IPS-18a (cell line): ENCODE measurements around the gene ETS1.
A peak's percentile ranks its signal among the peaks of the same experiment; 100 is the strongest.

Experiments used
- H3K27ac ChIP-seq: one replicate; pipeline ENCODE4 v1.5.1; 2013; ENCODE audit warnings: low read length
- H3K27me3 ChIP-seq: one replicate; pipeline ENCODE4 v1.6.1; 2013; ENCODE audit warnings: mild to moderate bottlenecking, low read length; ENCODE audit not compliant: control insufficient read depth, insufficient read depth
- H3K36me3 ChIP-seq: one replicate; pipeline ENCODE4 v1.6.1; 2013; ENCODE audit warnings: low read depth, low read length; ENCODE audit not compliant: control insufficient read depth
- H3K4me1 ChIP-seq: one replicate; pipeline ENCODE4 v1.6.1; 2013; ENCODE audit warnings: low read depth, low read length; ENCODE audit not compliant: control insufficient read depth
- H3K4me3 ChIP-seq: one replicate; pipeline ENCODE4 v1.5.1; 2013; ENCODE audit warnings: low read length
- H3K9ac ChIP-seq: one replicate; pipeline ENCODE4 v1.6.1; 2013; ENCODE audit warnings: mild to moderate bottlenecking, low read length, moderate library complexity
- H3K9me3 ChIP-seq: one replicate; pipeline ENCODE4 v1.6.1; 2013; ENCODE audit warnings: low read depth, low read length; ENCODE audit not compliant: control insufficient read depth

Gene ETS1

GRCh38 chr11:128587415-128587814 lies at the start of gene ETS1:
Gene ETS1 (minus strand): TSS chr11:128587558. CDS start chr11:128573130, 14,428 bp downstream.
- Histone ChIP-seq H3K9me3 (no peaks in the 10 kb centered on the region), H3K4me1 (peaks cover 49% of the 10 kb centered on the region), H3K27ac (no peak within 1 kb of the TSS), H3K27me3 (peaks cover 33% of the 10 kb centered on the region), H3K36me3 (no peaks in the 10 kb centered on the region), H3K9ac (peak within 1 kb of the TSS; percentile 43), H3K4me3 (peak within 1 kb of the TSS; percentile 74)

- no peak overlapping the region for H3K27ac ChIP-seq
- no peak overlapping the region for H3K9ac ChIP-seq
- no peaks in the 10 kb centered on the region for H3K4me1 ChIP-seq
- no peaks in the 10 kb centered on the region for H3K9me3 ChIP-seq
- no peaks in the 10 kb centered on the region for H3K27me3 ChIP-seq
- H3K4me3 ChIP-seq, result no peak overlapping the region
- no peaks in the 10 kb centered on the region for H3K36me3 ChIP-seq
Observed at GRCh38 chr11:128634395-128634794, 47.0 kb upstream of the ETS1 start.

GRCh38 chr11:128633384-128633965 lies 46.1 kb upstream of the ETS1 start:
- Histone ChIP-seq H3K4me1 (no peaks in the 10 kb centered on the region), H3K4me3 (no peak overlapping the region), H3K27me3 (no peaks in the 10 kb centered on the region), H3K9ac (no peak overlapping the region), H3K9me3 (no peaks in the 10 kb centered on the region), H3K36me3 (no peaks in the 10 kb centered on the region), H3K27ac (no peak overlapping the region)

- Histone ChIP-seq H3K27me3 (no peaks in the 10 kb centered on the region), H3K4me3 (no peak overlapping the region), H3K9ac (no peak overlapping the region), H3K27ac (no peak overlapping the region), H3K4me1 (no peaks in the 10 kb centered on the region), H3K9me3 (no peaks in the 10 kb centered on the region), H3K36me3 (no peaks in the 10 kb centered on the region)
Observed at GRCh38 chr11:128632141-128632791, 44.9 kb upstream of the ETS1 start.

GRCh38 chr11:128630367-128631230 lies 43.2 kb upstream of the ETS1 start:
- no peaks in the 10 kb centered on the region for H3K36me3 ChIP-seq
- no peaks in the 10 kb centered on the region for H3K27me3 ChIP-seq
- H3K9me3 ChIP-seq, result no peaks in the 10 kb centered on the region
- H3K4me3 ChIP-seq, result no peak overlapping the region
- no peak overlapping the region for H3K9ac ChIP-seq
- H3K27ac ChIP-seq, result no peak overlapping the region
- peaks cover 1% of the 10 kb centered on the region for H3K4me1 ChIP-seq

- H3K4me1 ChIP-seq, result peaks cover 11% of the 10 kb centered on the region
- H3K36me3 ChIP-seq, result no peaks in the 10 kb centered on the region
- H3K27ac ChIP-seq, result no peak overlapping the region
- no peaks in the 10 kb centered on the region for H3K27me3 ChIP-seq
- H3K9me3 ChIP-seq, result no peaks in the 10 kb centered on the region
- no peak overlapping the region for H3K4me3 ChIP-seq
- no peak overlapping the region for H3K9ac ChIP-seq
Observed at GRCh38 chr11:128629516-128630106, 42.3 kb upstream of the ETS1 start.

- Histone ChIP-seq H3K36me3 (no peaks in the 10 kb centered on the region), H3K4me3 (no peak overlapping the region), H3K9me3 (no peaks in the 10 kb centered on the region), H3K27ac (no peak overlapping the region), H3K27me3 (no peaks in the 10 kb centered on the region), H3K4me1 (peaks cover 12% of the 10 kb centered on the region), H3K9ac (no peak overlapping the region)
Observed at GRCh38 chr11:128628686-128629085, 41.3 kb upstream of the ETS1 start.

GRCh38 chr11:128628325-128628673 lies 40.9 kb upstream of the ETS1 start:
- peaks cover 12% of the 10 kb centered on the region for H3K4me1 ChIP-seq
- H3K9ac ChIP-seq, result no peak overlapping the region
- no peak overlapping the region for H3K27ac ChIP-seq

GRCh38 chr11:128627666-128628324 lies 40.4 kb upstream of the ETS1 start:
- Histone ChIP-seq H3K27ac (no peak overlapping the region), H3K4me1 (peaks cover 12% of the 10 kb centered on the region), H3K4me3 (no peak overlapping the region), H3K9ac (no peak overlapping the region), H3K36me3 (no peaks in the 10 kb centered on the region), H3K9me3 (no peaks in the 10 kb centered on the region), H3K27me3 (no peaks in the 10 kb centered on the region)

More at GRCh38 chr11:128628325-128628673, 40.9 kb upstream of the ETS1 start:
- Histone ChIP-seq H3K36me3 (no peaks in the 10 kb centered on the region), H3K9me3 (no peaks in the 10 kb centered on the region), H3K4me3 (no peak overlapping the region), H3K27me3 (no peaks in the 10 kb centered on the region)

- no peaks in the 10 kb centered on the region for H3K36me3 ChIP-seq
- H3K4me3 ChIP-seq, result no peak overlapping the region
- H3K27ac ChIP-seq, result no peak overlapping the region
- no peaks in the 10 kb centered on the region for H3K27me3 ChIP-seq
- no peak overlapping the region for H3K9ac ChIP-seq
- peaks cover 12% of the 10 kb centered on the region for H3K4me1 ChIP-seq
- no peaks in the 10 kb centered on the region for H3K9me3 ChIP-seq
Observed at GRCh38 chr11:128626913-128627665, 39.7 kb upstream of the ETS1 start.
